HG03521 (cell line): ENCODE data around the gene P2RY10.
"Not testable (repeated sequence)": the region's sequence is repeated elsewhere in the genome, so short reads cannot be mapped to it uniquely, and the experiment has no call there.

ENCODE experiments used
- ATAC-seq: cut with Tn5 transposase; IDR thresholded peaks from one replicate; pipeline ENCODE4 v1.9.1; 2021; ENCODE audit warnings: mild to moderate bottlenecking, moderate library complexity; ENCODE audit not compliant: unreplicated experiment

P2RY10 gene, protein sequence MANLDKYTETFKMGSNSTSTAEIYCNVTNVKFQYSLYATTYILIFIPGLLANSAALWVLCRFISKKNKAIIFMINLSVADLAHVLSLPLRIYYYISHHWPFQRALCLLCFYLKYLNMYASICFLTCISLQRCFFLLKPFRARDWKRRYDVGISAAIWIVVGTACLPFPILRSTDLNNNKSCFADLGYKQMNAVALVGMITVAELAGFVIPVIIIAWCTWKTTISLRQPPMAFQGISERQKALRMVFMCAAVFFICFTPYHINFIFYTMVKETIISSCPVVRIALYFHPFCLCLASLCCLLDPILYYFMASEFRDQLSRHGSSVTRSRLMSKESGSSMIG

DNA sequence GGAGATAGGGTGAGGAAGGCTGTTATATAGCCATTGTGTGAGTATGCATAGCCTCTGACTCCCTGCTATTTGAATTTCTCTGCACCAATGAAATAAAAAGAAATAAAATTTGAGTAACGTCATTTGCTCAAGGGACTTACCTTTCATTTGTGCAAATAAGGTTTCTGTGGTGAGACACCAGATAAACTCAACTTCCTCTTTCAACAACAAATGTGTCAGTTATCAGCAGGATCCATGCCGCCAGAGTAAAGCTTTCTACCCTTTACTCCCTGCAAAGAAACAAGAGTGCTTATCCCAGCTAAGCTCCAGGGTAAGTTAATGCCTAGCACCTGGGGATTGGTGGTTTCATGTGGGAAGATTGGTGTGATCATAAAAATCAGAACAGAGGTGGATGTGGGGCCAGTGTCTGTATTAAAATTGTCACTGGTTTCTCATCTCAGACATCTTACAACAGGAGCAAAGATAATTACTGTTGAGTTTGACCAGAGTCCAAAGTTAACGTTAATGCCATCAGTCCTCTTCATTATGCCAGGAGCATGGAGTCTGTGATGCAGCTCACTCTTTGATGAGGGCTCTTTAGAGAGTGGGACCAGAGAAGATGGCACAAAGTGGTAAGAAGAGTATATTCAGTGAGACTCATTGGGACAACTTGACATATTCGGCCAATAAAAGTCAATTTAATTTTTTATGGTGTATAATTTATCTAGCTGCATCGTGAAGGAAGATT is at the start of gene P2RY10:
P2RY10 (plus strand) TSS at position 206 of the 727 bp plus-strand sequence. CDS start 15,130 bp downstream, outside the sequence.
- peak; percentile 74 for ATAC-seq

DNA sequence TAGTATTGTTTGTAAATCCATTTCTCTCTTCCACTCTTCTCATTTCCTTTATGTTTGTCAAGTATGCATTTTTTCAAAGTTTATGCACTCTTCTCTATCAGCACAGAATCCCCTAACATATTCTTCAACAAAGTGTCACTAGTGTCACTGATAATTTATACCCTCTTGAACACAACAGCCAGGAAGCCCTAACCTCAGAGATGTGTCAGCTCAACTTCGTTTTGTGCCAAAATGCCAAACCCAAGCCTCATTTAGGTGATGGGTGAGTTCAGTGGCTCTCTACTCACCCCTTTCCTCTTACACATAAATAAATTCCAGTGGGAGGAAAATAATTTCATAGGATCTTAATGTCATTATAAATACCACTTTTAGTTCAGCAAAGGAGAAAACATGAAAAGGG is 22.4 kb upstream of the P2RY10 start:
- ATAC-seq: no peak

DNA sequence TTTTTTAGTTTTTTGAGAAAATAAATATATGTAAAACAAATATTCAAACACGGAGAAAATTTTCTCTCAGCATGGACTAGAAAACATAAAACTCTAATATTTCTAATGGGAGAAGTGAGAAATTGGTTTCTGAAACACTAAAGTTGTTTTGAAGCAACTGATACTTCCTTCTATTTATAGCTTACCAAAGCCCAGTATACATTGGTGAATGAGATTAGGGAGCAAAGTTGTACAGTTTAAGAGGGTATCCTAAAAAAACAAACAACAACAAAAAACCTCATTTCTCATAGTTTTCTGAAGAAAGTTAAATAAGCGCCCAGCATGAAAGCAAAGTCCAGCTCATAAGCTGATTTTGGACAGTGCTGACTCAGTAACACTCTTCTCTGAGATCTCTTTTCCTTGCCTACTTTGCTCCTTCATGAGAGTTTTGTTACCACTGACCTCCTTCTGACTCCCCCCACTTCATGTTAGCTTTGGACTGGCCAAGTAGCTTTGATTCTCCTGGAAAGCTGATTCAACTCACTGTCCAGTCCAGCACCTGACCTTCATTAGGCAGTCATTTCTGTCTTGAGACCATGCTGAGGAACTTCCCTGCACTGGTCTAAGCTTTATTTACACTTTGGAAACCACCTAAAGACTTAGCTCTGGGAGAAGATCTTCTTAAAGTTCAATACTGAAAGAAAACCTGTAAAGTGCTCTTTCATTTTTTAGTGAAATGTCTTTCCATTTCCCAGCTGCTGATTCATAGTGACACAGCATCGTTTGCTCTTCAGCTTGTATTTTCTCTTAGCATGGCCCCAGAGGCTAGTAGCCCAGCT is 21.8 kb upstream of the P2RY10 start:
- peak; percentile 75 for ATAC-seq

DNA sequence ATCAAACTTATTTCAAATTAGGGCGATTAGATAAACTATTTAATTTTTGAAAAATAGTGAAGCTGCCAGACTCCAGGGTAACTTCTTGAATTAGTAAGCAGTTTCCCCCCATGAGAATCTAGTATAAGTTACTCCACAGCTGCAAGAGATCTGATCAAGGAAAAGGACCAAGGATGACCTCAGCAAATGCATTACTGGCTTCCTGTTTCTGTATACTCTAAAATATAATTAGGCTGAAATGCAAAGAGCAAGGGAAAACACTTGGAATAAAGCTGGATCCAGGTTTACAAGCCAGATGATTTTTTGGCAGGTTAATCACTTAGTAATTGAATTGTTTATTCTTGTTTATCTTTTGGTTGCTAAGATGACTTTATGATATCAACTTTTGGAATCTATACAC is 13.4 kb upstream of the P2RY10 start:
- no peak for ATAC-seq

DNA sequence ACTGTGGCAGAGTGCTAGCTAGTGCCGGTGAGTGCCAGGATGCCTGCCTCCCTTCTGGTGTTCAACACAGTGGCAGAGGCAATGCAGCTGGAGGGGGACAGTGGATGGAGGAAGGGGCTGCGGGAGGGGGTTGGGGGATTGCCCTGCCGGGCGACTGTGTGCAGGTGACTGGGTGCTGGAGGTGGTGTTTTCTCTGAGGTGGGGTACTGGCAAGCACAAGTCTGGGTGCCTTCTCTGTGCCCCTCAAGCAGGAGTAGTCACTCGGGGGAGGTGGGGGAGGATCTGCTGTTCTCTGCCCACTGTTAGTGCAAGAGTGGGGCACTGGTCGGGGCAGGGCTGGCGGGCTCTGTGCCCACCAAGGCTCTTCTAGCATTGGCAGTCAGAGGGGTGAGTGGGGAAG is 10.3 kb upstream of the P2RY10 start:
- no peak for ATAC-seq

DNA sequence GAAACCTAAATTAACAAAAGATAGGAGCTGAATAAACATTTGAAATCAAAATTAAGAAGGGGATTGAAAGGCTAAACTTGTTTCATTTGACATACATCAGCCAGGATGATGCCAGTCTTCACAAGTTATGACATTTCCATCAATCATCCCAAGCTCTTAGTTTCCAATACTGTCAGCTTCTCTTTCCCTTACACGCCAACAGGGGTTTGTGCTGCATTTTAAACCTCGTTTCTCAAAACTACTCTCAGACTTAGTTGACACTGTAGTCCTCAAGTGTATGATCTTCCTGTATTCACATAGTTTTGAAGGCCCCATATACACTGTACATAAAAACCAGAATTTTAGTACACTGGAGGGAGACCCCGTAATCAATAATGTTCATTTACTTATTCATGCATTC is 840 bp upstream of the P2RY10 start:
- no peak for ATAC-seq

DNA sequence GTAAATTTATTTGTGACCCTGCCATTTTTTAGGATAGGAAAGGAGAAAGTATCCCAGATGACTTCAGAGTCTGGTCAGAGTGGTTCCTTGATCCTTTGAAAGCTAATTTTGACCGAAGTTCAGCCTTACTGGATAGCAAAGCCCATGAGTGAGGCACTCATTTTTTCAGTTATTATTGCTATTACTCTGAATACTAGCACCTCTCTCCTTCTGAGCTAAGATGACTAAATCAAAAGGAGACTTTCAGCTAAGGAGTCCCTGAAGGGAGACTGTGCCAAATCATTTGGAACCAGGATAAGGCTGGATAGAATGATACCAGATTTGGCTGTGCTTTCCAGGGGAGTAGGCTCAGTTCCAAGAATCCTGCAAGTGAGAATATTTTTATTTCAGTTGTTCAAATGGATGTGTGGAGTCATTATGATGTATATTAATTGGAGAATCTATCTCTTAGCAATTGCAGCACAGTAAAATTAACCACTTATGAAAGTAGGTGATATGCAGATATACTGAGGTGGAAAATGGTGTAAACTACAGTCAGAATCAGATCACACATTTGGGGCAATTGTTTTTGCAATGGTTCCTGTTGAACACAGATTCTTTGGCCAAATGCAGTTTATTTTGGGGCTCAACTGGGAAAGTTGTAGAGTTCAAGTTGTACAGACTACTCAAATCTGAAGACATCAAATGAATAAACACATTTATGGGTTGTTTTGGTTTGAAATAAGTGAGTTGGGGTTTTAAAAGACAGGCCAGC is 1.2 kb downstream of the P2RY10 start:
- no peak for ATAC-seq

DNA sequence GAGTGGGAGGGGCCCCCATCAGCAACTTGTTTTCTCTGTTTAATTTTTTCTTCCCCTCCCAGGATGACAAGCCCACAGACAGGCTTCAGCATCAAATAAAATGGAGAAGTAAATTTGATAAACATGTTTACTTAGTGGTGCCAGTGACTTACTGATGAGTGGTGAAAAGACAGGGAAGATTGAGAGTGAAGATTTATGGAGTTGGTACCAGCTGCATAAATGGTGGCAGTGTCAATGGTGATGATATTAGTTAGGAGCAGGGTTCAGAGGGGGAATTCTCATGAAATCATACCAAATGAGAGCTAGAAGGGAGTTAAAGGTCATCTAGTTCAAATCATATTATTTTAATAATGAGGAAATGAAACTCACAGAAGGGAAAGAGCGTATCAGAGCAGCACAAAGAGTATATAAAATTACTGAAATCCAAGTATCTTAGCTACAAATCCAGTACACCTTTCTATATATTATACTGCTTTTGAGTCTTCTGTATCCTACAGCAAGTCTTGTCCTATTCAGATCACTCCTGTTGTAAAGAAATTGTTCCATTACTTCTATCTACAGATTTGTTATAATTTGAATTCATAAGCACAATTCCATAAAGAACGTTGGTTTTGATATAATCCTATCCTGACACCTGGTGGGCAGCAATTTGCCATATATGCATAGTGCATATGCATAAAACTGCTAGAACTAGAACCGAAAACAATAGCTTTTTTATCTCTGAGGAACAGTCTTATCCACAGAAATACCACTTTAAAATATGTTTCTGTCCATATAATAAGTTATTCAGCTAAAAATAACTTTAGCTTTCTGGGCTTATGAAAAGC is 5.0 kb downstream of the P2RY10 start:
- no peak for ATAC-seq

DNA sequence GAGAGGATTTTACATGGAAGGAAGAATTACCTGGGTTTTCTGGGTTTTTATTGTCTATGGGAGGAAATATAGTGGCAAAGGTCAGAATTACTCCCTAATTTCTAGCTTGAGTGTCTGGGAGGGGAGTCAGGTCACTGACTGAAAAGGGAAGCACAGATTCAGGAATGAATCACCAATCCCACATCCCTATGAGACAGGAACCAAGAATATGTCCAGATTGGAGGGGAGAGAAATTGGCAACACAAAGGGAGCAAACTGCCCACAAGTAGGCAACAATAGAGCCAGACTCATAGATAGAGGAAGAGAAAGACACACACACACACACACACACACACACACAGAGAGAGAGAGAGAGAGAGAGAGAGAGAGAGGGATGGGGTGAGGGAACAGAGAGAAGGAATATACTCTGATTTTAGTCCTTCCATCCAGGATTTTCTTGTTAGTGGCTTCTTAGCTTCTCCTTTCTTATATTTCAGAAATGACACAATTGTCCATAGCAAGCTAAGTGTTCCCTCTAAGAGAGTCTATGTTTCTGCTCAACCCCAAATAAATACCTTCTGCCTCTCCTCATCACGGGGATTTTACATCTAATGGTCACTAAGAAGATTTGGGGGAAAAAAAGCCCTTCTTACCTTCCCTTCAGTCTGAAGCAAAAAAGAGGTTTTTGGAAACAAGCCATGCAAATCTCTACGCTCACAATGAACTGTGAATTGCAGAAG is 12.0 kb downstream of the P2RY10 start:
- ATAC-seq: peak; percentile 5

DNA sequence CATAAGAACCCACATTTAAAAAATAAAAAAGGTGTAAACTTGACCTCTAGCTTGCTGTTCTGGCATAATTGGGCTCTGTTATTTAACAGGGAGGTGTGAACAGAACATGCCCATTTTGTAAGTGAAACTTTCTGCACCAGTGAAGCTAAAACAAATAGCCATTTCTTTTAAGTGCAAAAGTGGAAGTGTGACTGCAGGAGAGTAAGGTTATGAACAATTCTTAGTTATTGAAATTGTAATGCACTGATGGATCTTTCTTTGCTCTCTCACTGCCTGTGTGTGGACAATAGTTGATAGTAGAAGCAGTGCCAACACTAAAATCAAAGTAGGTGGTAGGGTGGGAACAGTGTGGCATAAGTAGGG is 12.6 kb downstream of the P2RY10 start:
- ATAC-seq: peak; percentile 69

DNA sequence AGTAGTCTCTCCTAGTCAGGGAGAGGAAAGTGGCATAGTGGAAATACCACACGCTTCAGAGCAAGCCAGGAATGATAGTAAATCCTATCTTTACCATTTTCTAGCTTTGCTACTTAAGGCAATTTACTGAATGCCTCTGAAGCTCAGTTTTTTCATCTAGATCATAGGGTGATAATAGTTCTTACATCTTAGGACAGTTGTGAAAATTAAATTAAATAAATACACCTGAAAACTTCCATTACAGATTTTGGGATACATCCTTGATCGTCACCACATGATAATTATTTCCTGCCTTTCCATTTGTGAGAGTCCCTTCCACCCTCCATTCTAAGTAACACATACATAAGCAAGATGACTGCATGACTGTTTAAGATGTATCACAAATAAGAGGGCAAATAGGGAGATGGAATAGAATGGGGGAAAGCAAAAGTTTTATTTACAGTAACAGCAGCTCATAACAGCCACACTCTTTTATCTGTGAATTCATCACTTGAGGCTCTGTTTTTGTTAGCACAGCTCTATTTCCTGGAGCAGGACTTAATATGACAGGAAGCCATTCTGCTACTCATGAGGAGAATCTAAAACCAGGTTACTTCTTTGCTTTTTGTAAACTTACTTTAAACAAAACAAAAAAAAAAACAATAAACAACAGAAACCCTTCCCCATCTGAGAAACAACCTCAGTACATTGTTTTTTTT is 13.4 kb downstream of the P2RY10 start:
- ATAC-seq: no peak

DNA sequence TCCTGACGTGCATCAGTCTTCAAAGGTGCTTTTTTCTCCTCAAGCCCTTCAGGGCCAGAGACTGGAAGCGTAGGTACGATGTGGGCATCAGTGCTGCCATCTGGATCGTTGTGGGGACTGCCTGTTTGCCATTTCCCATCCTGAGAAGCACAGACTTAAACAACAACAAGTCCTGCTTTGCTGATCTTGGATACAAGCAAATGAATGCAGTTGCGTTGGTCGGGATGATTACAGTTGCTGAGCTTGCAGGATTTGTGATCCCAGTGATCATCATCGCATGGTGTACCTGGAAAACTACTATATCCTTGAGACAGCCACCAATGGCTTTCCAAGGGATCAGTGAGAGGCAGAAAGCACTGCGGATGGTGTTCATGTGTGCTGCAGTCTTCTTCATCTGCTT is 15.7 kb downstream of the P2RY10 start:
- no peak for ATAC-seq

DNA sequence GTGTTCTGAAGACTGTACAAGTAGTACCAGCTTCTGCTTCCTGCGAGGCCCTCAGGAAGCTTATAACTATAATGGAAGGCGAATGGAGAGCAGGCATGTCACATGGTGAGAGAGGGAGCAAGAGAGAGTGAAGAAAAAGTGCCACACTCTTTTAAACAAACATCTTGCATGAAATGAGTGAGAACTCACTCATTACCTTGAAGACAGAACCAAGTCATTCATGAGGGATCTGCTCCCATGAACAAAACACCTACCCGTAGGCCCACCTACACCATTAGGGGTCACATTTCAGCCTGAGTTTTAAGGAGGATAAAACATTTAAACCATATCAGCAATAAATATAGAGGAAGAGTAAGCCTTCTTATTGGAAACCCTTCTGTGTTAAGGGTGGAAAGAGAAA is 19.4 kb downstream of the P2RY10 start:
- no peak for ATAC-seq

DNA sequence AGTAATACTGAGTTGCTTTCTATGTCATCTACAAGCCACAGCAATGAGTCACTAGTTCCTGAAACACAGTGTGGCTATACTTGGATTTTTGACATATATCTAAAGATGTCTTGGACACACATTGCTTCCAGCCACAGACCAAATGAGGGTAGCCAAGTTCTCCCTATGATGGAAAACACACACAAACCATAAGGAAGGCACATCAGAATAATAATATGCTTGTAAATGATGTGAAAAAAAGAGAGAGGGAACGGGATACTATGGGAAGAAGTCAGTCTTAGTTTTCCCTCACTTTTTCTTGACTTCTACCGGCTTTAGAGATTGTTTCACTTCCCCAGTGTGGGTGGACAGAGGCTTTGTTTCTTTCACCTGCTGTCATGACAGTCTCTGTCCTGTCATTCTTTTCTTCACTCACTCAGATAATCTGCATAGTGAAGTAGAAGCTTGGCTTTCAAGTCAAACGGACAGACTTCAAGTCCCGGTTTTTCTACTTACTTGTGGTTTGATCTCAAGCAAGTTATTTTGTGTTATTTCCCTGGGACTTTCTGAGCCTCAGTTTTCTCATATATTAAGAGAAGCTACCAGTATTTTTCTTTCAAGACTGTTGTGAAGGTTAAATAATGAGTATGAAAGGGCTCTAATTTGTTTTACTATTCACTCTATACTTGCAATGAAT is 34.7 kb downstream of the P2RY10 start:
- peak; percentile 97 for ATAC-seq

DNA sequence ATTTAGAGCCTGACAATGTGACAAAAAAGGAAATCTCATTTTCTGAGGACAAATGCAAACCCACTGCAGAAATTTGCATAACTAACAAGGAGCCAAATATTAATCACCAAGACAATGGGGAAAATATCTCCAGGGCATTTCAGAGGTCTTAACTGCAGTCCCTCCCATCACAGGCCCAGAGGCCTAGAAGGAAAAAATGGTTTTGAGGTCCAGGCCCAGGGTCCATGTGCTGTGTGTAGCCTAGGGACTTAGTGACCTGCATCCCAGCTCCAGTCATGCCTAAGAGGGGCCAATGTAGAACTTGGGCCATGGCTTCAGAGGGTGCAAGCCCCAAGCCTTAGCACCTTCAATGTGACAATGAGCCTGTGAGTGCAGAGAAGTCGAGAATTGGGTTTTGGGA is 44.2 kb downstream of the P2RY10 start:
- ATAC-seq: no peak

DNA sequence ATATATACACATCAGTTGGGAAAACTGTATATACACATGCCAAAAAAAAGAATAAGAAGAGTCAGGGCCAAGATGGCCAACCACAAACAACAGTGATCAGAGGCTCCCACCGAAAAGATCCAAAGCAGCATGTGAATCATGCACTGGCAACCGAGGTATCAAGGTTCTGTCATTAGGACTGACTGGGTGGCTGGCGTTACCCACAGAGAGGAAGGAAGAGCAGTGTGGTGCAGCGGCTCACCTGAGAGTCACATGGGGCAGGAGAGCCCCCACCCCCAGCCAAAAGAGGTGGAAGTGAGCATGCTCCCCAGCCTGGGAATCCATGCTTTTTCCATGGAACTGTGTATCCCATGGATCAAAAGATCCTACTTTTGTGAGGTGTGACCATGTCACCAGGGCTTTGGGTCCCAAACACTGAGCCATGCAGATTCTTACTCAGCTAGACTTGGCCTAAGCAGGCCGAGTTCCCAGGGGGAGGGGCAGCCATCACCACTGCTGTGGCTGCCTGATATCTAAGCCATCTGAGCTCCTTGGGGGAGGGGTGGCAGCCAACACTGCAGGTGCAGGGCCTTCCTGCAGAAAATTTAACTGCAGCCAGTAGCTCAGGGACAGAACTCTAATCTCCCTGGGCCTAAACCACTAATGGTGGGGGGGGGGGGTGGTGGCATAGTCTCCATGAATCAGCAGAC is 52.8 kb downstream of the P2RY10 start:
- no peak for ATAC-seq

DNA sequence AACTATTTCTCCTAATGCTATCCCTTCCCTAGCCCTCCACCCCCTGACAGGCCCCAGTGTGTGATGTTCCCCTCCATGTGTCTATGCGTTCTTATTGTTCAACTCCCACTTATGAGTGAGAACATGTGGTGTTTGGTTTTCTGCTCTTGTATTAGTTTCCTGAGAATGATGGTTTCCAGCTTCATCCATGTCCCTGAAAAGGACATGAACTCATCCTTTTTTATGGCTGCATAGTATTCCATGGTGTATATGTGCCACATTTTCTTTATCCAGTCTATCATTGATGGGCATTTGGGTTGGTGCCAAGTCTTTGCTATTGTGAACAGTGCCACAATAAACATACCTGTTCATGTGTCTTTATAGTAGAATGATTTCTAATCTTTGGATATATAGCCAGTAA is 62.3 kb downstream of the P2RY10 start:
- ATAC-seq: not testable (repeated sequence)
